SH-SY5Y (cell line): ENCODE data around the gene FIZ1.

Experiments used
- GATA2 ChIP-seq: IDR thresholded peaks from 2 replicates; pipeline ENCODE4 v1.6.1; 2011; ENCODE audit warnings: mild to moderate bottlenecking, low read depth, low read length
- GATA3 ChIP-seq: IDR thresholded peaks from 2 replicates; pipeline ENCODE4 v1.6.1; 2011; ENCODE audit warnings: low read depth, mild to moderate bottlenecking, low read length, moderate library complexity

DNA sequence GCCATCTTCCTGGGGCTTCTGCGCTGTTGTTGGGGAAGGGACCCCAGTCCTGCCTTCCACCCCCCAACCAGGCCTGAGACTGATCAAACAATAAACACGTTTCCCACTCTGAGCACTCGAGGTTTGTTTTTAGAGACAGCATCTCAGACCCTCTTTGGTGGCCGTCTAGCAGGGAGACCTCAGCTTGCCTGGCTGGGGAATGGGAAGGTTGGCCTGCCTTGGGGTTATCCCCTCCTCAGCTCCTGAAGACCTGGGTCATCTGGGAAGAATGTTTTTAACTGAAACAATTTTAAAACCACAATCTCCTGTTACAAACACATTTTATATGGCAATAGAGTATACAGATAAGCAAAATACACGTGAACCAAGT, 46.2 kb upstream of the FIZ1 start:
- TF ChIP-seq GATA2: no peak
- TF ChIP-seq GATA3: no peak
